ENCODE measurements around the gene SEPTIN14. TPM values are rescaled to one million over a fixed set of nuclear protein-coding genes. Genes with fewer than 3 reads are reported as not detected.
"Not testable (repeated sequence)": the region's sequence is repeated elsewhere in the genome, so short reads cannot be mapped to it uniquely, and the experiment has no call there.

SEPTIN14 gene
- polyA plus RNA-seq, 1 donor from 2014 or later = not detected

GRCh38 chr7:55895021-55895420 lies 32.5 kb upstream of the SEPTIN14 start:
- H3K9ac ChIP-seq (ENCODE audit: low read length) = no peak overlapping the region
- no peak overlapping the region for H3K27ac ChIP-seq (ENCODE audit: low read length)
- TF ChIP-seq REST (IDR thresholded peaks at IDR 0.05; ENCODE audit: borderline replicate concordance) = no peak
- TF ChIP-seq POLR2AphosphoS5 (IDR thresholded peaks at IDR 0.05) = no peak
- TF ChIP-seq TAF1 (IDR thresholded peaks at IDR 0.05; ENCODE audit: low read depth) = no peak
- no peak for TF ChIP-seq RAD21 (conservative IDR thresholded peaks at IDR 0.05)
- TF ChIP-seq CTCF (IDR thresholded peaks at IDR 0.05; ENCODE audit: poor library complexity, severe bottlenecking) = no peak
- no peak for TF ChIP-seq EP300 (conservative IDR thresholded peaks at IDR 0.05; ENCODE audit: poor library complexity, severe bottlenecking)
- TF ChIP-seq SMC3 (conservative IDR thresholded peaks at IDR 0.05; ENCODE audit: poor library complexity) = no peak
- no peak for TF ChIP-seq EZH2 (IDR thresholded peaks at IDR 0.05; ENCODE audit: borderline replicate concordance, insufficient read depth, low read length, poor library complexity, severe bottlenecking)
- no peak for TF ChIP-seq MXI1 (conservative IDR thresholded peaks at IDR 0.05; ENCODE audit: poor library complexity, severe bottlenecking)
- H3F3A ChIP-seq (ENCODE audit: insufficient read depth, low read length, poor library complexity, severe bottlenecking) = no peaks in the 10 kb centered on the region
- no peak overlapping the region for H2AFZ ChIP-seq (ENCODE audit: low read depth, low read length)
- H3K4me2 ChIP-seq (ENCODE audit: low read length) = no peak overlapping the region
- no peaks in the 10 kb centered on the region for H4K20me1 ChIP-seq (ENCODE audit: insufficient read depth)
- no peaks in the 10 kb centered on the region for H3K9me3 ChIP-seq (ENCODE audit: low read length)
- no peak overlapping the region for H3K4me3 ChIP-seq (ENCODE audit: low read length)
- no peaks in the 10 kb centered on the region for H3K27me3 ChIP-seq (ENCODE audit: insufficient read depth, low read depth, low read length)
- H3K79me2 ChIP-seq (replicated peaks; ENCODE audit: insufficient read depth, low read length) = peaks cover 3% of the 10 kb centered on the region
- H3K9me2 ChIP-seq (ENCODE audit: insufficient read depth, low read length) = no peaks in the 10 kb centered on the region
- peaks cover 4% of the 10 kb centered on the region for H3K36me3 ChIP-seq (ENCODE audit: insufficient read depth, low read length)

GRCh38 chr7:55893940-55894339 lies 31.4 kb upstream of the SEPTIN14 start:
- H3K9me2 ChIP-seq (ENCODE audit: insufficient read depth, low read length) = no peaks in the 10 kb centered on the region
- H4K20me1 ChIP-seq (ENCODE audit: insufficient read depth) = no peaks in the 10 kb centered on the region
- H3K79me2 ChIP-seq (replicated peaks; ENCODE audit: insufficient read depth, low read length) = peaks cover 12% of the 10 kb centered on the region
- no peak overlapping the region for H3K4me3 ChIP-seq (ENCODE audit: low read length)
- no peak overlapping the region for H2AFZ ChIP-seq (ENCODE audit: low read depth, low read length)
- TF ChIP-seq EZH2 (IDR thresholded peaks at IDR 0.05; ENCODE audit: borderline replicate concordance, insufficient read depth, low read length, poor library complexity, severe bottlenecking) = no peak
- TF ChIP-seq CTCF (IDR thresholded peaks at IDR 0.05; ENCODE audit: poor library complexity, severe bottlenecking) = no peak
- TF ChIP-seq TAF1 (IDR thresholded peaks at IDR 0.05; ENCODE audit: low read depth) = no peak
- no peak for TF ChIP-seq MXI1 (conservative IDR thresholded peaks at IDR 0.05; ENCODE audit: poor library complexity, severe bottlenecking)
- TF ChIP-seq EP300 (conservative IDR thresholded peaks at IDR 0.05; ENCODE audit: poor library complexity, severe bottlenecking) = no peak
- TF ChIP-seq POLR2AphosphoS5 (IDR thresholded peaks at IDR 0.05) = no peak
- TF ChIP-seq SMC3 (conservative IDR thresholded peaks at IDR 0.05; ENCODE audit: poor library complexity) = no peak
- no peak for TF ChIP-seq RAD21 (conservative IDR thresholded peaks at IDR 0.05)
- H3K27me3 ChIP-seq (ENCODE audit: insufficient read depth, low read depth, low read length) = no peaks in the 10 kb centered on the region
- peaks cover 4% of the 10 kb centered on the region for H3K36me3 ChIP-seq (ENCODE audit: insufficient read depth, low read length)
- H3K9ac ChIP-seq (ENCODE audit: low read length) = no peak overlapping the region
- no peak overlapping the region for H3K27ac ChIP-seq (ENCODE audit: low read length)
- H3F3A ChIP-seq (ENCODE audit: insufficient read depth, low read length, poor library complexity, severe bottlenecking) = no peaks in the 10 kb centered on the region
- no peak overlapping the region for H3K4me2 ChIP-seq (ENCODE audit: low read length)
- no peaks in the 10 kb centered on the region for H3K9me3 ChIP-seq (ENCODE audit: low read length)

- peak overlapping the region; percentile 66 for H3K4me3 ChIP-seq (ENCODE audit: low read length)
- peak overlapping the region; percentile 89 for H2AFZ ChIP-seq (ENCODE audit: low read depth, low read length)
Measured at GRCh38 chr7:55888378-55888777, 25.8 kb upstream of the SEPTIN14 start.

More at GRCh38 chr7:55888378-55888777, 25.8 kb upstream of the SEPTIN14 start:
- peaks cover 18% of the 10 kb centered on the region for H3K79me2 ChIP-seq (replicated peaks; ENCODE audit: insufficient read depth, low read length)
- H3K9me3 ChIP-seq (ENCODE audit: low read length); H3K36me3 ChIP-seq (ENCODE audit: insufficient read depth, low read length); H3F3A ChIP-seq (ENCODE audit: insufficient read depth, low read length, poor library complexity, severe bottlenecking); H3K9me2 ChIP-seq (ENCODE audit: insufficient read depth, low read length); H3K27me3 ChIP-seq (ENCODE audit: insufficient read depth, low read depth, low read length); H4K20me1 ChIP-seq (ENCODE audit: insufficient read depth): not testable (repeated sequence)
- peak overlapping the region; percentile 73 for H3K9ac ChIP-seq (ENCODE audit: low read length)
- H3K27ac ChIP-seq (ENCODE audit: low read length) = peak overlapping the region; percentile 83
- peak overlapping the region; percentile 46 for H3K4me2 ChIP-seq (ENCODE audit: low read length)
